PC-9 (cell line): ENCODE results near the gene NT5DC4.

Experiments
- CTCF ChIP-seq: fragments of 200-600 bp; sonication (generic); conservative IDR thresholded peaks from 2 replicates; pipeline ENCODE4 v1.6.1; 2017; ENCODE audit warnings: mixed run types, antibody characterized with exemption, mild to moderate bottlenecking, moderate library complexity
- EZH2 ChIP-seq: fragments of 200-600 bp; sonication (generic); IDR thresholded peaks from 2 replicates; pipeline ENCODE4 v1.8.0; 2017; ENCODE audit warnings: antibody characterized with exemption, low read depth

- no peak for TF ChIP-seq CTCF
- no peak for TF ChIP-seq EZH2
Measured at GRCh38 chr2:112723547-112723940, 2.7 kb downstream of the NT5DC4 start.
